ENCODE results near the gene CERS2. TPM values are rescaled to one million over a fixed set of nuclear protein-coding genes. Genes with fewer than 3 reads are reported as not detected.

CERS2 gene
- total RNA-seq, 2 donors from 2014 or later = 70.9 to 84.8 TPM

DNA sequence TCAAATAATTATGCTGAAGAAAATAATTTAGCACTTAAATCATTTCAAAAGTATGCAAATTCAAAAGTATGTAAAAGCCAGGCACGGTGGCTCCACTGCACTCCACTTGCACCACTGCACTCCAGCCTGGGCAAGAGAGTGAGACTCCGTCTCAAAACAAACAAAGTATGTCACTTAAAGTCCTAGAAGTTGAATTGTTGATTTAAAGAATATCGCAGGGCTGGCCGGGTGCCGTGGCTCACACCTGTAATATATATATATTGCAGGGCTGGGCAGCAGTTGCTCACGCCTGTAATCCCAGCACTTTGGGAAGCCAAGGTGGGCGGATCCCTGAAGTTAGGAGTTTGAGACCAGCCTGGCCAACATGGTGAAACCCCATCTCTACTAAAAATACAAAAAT, 57.2 kb downstream of the CERS2 start:
- Histone ChIP-seq H3K27ac (no peak overlapping the region), H3K27me3 (no peaks in the 10 kb centered on the region), H3K36me3 (replicated peaks in 1 of 2; ENCODE audit: insufficient read depth in 1 of 2, low read depth in 2 of 2) (no peaks in the 10 kb centered on the region), H3K4me1 (no peaks in the 10 kb centered on the region), H3K4me3 (no peak overlapping the region), H3K9me3 (no peaks in the 10 kb centered on the region)
- DNase-seq = no peak
- ATAC-seq = no peak
- 48 to 68% methylated on average over 7 of the region's 7 CpGs for WGBS, 2 donors
- intact Hi-C loops (cut with DNase I) = no loop called here
- TF ChIP-seq, protein P1, sequence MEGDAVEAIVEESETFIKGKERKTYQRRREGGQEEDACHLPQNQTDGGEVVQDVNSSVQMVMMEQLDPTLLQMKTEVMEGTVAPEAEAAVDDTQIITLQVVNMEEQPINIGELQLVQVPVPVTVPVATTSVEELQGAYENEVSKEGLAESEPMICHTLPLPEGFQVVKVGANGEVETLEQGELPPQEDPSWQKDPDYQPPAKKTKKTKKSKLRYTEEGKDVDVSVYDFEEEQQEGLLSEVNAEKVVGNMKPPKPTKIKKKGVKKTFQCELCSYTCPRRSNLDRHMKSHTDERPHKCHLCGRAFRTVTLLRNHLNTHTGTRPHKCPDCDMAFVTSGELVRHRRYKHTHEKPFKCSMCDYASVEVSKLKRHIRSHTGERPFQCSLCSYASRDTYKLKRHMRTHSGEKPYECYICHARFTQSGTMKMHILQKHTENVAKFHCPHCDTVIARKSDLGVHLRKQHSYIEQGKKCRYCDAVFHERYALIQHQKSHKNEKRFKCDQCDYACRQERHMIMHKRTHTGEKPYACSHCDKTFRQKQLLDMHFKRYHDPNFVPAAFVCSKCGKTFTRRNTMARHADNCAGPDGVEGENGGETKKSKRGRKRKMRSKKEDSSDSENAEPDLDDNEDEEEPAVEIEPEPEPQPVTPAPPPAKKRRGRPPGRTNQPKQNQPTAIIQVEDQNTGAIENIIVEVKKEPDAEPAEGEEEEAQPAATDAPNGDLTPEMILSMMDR (IDR thresholded peaks at IDR 0.05) = no peak
- TF ChIP-seq POLR2A (IDR thresholded peaks at IDR 0.05) = no peak

Small RNAs within 50 kb of the gene (small RNA-seq; reads per million reads assigned to genes)
- gene RNU6-884P = not detected

Other genes starting within 250 kb of the CERS2 start
- gene CTSS, start 209.1 kb downstream of the CERS2 start, total RNA-seq = 10 to 100 TPM in 1 of 2 donors, 1 to 10 TPM in 1; 3.6 to 30.6 TPM
- gene CTSK, start 166.6 kb downstream of the CERS2 start, total RNA-seq = 10 to 100 TPM; 11.9 to 18.4 TPM
- gene ARNT, start 98.2 kb downstream of the CERS2 start, total RNA-seq = 10 to 100 TPM; 20.4 to 27.8 TPM
- gene CTXND2, start 87.7 kb downstream of the CERS2 start, total RNA-seq = not detected
- gene SETDB1, start 48.5 kb downstream of the CERS2 start, total RNA-seq = 10 to 100 TPM; 26.5 to 45.2 TPM
- gene ANXA9, start 7.5 kb upstream of the CERS2 start, total RNA-seq = 10 to 100 TPM; 17.4 to 33.3 TPM
- 10 to 100 TPM; 36.3 to 39.2 TPM for gene MINDY1, start 32.1 kb upstream of the CERS2 start, total RNA-seq
- 10 to 100 TPM; 15.8 to 19.4 TPM for gene PRUNE1, start 33.6 kb upstream of the CERS2 start, total RNA-seq
- gene BNIPL, start 61.8 kb upstream of the CERS2 start, total RNA-seq = under 1 TPM in 1 of 2 donors, not detected in 1; 0.26 TPM
- gene C1orf56, start 72.9 kb upstream of the CERS2 start, total RNA-seq = 1 to 10 TPM; 5.7 to 6.9 TPM
- 10 to 100 TPM; 40.2 to 43.8 TPM for gene CDC42SE1, start 84.8 kb upstream of the CERS2 start, total RNA-seq
- gene MLLT11, start 85.6 kb upstream of the CERS2 start, total RNA-seq = 1 to 10 TPM in 1 of 2 donors, under 1 TPM in 1; 0.26 to 1.6 TPM
- gene GABPB2, start 95.9 kb upstream of the CERS2 start, total RNA-seq = 1 to 10 TPM; 4.3 to 9.1 TPM
- gene SEMA6C, start 171.8 kb upstream of the CERS2 start, total RNA-seq = 1 to 10 TPM; 3.6 to 5.3 TPM
- 1 to 10 TPM in 1 of 2 donors, under 1 TPM in 1; 0.99 to 1.6 TPM for gene TNFAIP8L2, start 181.8 kb upstream of the CERS2 start, total RNA-seq
- 1 to 10 TPM; 6.7 to 9.6 TPM for gene LYSMD1, start 191.1 kb upstream of the CERS2 start, total RNA-seq
- gene SCNM1, start 191.3 kb upstream of the CERS2 start, total RNA-seq = 10 to 100 TPM; 16.2 to 28.0 TPM
- gene TMOD4, start 201.1 kb upstream of the CERS2 start, total RNA-seq = 1 to 10 TPM in 1 of 2 donors, not detected in 1; 3.0 TPM
- 10 to 100 TPM in 1 of 2 donors, 1 to 10 TPM in 1; 6.9 to 19.2 TPM for gene VPS72, start 215.4 kb upstream of the CERS2 start, total RNA-seq
- 10 to 100 TPM; 19.5 to 51.4 TPM for gene PIP5K1A, start 223.7 kb upstream of the CERS2 start, total RNA-seq